Colonic mucosa (tissue), 4 donors: Measurements from ENCODE around the gene FAM193A. TPM values are rescaled to one million over a fixed set of nuclear protein-coding genes. Genes with fewer than 3 reads are reported as not detected.

Experiments used
- DNase-seq: peaks from one replicate; pipeline ENCODE4 v3.0.0-alpha.2; 2020
- H3K27ac ChIP-seq: fragments of 200-600 bp; one replicate; pipeline ENCODE4 v1.8.0; 2021
- H3K27me3 ChIP-seq: fragments of 200-600 bp; one replicate; pipeline ENCODE4 v1.8.0; 2021
- H3K36me3 ChIP-seq: fragments of 200-600 bp; one replicate; pipeline ENCODE4 v1.8.0; 2021
- H3K4me1 ChIP-seq: fragments of 200-600 bp; one replicate; pipeline ENCODE4 v1.8.0; 2021; ENCODE audit warnings: mild to moderate bottlenecking
- H3K4me3 ChIP-seq: fragments of 200-600 bp; one replicate; pipeline ENCODE4 v1.8.0; 2021
- H3K9ac ChIP-seq, 2 donors: one replicate each; pipeline ENCODE4 v1.7.0; 2013; ENCODE audit warnings: control low read depth in 2 of 2, low read depth in 2 of 2, low read length in 2 of 2
- H3K9me3 ChIP-seq: fragments of 200-600 bp; one replicate; pipeline ENCODE4 v1.8.0; 2021
- intact Hi-C: fragments of 100-400 bp; cut with DNase I; formaldehyde crosslinking; loops from one replicate; pipeline ENCODE4 v1.14.1; 2022
- total RNA-seq, 2 donors: library from RNA; stranded (reverse); fragmentation: NEBNext Ultra II Directional in 1 of 2; extraction: Animal tissue kit (Norgen Biotek cat#: 25700) in 1 of 2; gene quantifications; one replicate each; pipeline ENCODE4 v1.2.1, GENCODE V29; 2021
- TF ChIP-seq, protein P1 (sequence below): fragments of 200-600 bp; IDR thresholded peaks from one replicate; pipeline ENCODE4 v1.8.0; 2022; ENCODE audit warnings: antibody characterized with exemption, mild to moderate bottlenecking
- donor health status: healthy.
- donor health status: DM: no; HTN: no; CAD: no.
- donor health status: DM: no; HTN: no; CAD: no.

FAM193A gene
- total RNA-seq, 2 donors from 2014 or later = 18.0 to 25.8 TPM

DNA sequence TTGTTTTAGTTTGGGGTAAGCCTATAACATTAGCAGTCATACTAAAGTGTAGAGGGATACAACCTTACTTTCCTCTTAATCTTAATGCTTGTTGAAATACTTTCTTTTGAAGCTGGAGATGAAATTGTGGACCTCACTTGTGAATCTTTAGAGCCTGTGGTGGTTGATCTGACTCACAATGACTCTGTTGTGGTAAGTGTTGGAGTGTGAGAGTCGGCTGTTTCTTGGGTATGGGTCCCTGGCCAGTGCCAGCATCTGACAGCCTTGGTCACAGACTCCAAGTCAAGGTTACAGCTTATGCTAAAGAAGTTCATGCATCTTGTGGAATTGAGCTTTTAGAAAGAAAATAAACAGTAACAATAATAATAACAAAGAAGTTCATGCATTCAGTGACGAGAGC, 35.9 kb upstream of the FAM193A start:
- Histone ChIP-seq H3K4me3 (no peak overlapping the region), H3K27ac (no peak overlapping the region), H3K27me3 (no peaks in the 10 kb centered on the region), H3K36me3 (peaks cover 31% of the 10 kb centered on the region), H3K4me1 (no peaks in the 10 kb centered on the region), H3K9ac (no peak overlapping the region), H3K9me3 (no peaks in the 10 kb centered on the region)
- no peak for DNase-seq
- TF ChIP-seq, protein P1, sequence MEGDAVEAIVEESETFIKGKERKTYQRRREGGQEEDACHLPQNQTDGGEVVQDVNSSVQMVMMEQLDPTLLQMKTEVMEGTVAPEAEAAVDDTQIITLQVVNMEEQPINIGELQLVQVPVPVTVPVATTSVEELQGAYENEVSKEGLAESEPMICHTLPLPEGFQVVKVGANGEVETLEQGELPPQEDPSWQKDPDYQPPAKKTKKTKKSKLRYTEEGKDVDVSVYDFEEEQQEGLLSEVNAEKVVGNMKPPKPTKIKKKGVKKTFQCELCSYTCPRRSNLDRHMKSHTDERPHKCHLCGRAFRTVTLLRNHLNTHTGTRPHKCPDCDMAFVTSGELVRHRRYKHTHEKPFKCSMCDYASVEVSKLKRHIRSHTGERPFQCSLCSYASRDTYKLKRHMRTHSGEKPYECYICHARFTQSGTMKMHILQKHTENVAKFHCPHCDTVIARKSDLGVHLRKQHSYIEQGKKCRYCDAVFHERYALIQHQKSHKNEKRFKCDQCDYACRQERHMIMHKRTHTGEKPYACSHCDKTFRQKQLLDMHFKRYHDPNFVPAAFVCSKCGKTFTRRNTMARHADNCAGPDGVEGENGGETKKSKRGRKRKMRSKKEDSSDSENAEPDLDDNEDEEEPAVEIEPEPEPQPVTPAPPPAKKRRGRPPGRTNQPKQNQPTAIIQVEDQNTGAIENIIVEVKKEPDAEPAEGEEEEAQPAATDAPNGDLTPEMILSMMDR = no peak
- intact Hi-C loops = no loop called here

DNA sequence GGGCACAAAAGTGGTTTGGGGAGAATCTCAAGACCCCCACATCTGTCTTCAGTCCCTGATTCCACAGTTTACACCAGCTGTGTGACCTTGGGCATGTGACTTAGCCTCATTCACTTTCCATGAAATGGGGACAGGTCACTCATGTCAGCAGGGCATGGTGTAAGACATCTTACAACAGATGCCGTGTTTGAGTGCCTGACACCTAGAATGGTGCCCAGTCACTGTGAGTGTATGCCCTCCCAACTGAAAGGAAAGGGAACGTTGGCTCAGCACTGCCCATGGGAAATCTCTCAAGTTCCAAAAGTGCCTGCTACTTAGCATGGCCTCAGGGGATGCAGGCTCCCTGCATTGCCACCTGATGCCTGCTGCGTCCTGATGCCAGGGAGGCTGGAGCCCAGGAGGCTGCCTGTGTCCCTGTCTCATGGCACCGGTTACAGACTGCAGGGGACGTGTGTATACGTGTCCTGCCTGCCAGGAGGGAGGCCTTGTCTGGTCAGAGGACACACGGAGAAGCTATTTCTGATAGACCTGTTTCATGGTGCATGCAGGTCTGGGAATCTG, 35.3 kb upstream of the FAM193A start:
- Histone ChIP-seq H3K9ac (no peak overlapping the region), H3K36me3 (peaks cover 31% of the 10 kb centered on the region), H3K4me1 (no peaks in the 10 kb centered on the region), H3K4me3 (no peak overlapping the region), H3K27me3 (no peaks in the 10 kb centered on the region), H3K27ac (no peak overlapping the region), H3K9me3 (no peaks in the 10 kb centered on the region)
- no peak for DNase-seq
- TF ChIP-seq, protein P1 = no peak
- intact Hi-C loops = no loop called here

DNA sequence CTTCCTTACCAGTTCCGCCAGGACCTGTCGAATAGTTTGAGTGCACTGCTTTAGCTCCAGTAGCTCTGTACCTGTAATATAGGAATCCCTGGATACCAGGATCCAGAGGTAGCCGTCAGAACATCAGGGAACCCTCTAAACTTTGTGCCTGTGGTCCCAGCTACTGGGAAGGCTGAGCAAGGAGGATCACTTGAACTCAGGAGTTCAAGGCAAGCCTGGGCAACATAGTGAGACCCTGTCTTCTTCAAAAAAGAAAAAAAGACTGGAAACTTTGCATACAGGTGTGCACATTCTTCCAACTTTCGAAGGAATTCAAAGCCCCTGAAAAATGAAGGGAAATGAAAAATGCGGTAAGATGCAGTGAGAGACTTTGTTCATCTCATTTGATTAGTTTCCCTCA, 32.6 kb upstream of the FAM193A start:
- Histone ChIP-seq H3K9me3 (no peaks in the 10 kb centered on the region), H3K4me3 (no peak overlapping the region), H3K36me3 (peaks cover 18% of the 10 kb centered on the region), H3K4me1 (no peaks in the 10 kb centered on the region), H3K27ac (no peak overlapping the region), H3K27me3 (no peaks in the 10 kb centered on the region), H3K9ac (no peak overlapping the region)
- no peak for DNase-seq
- intact Hi-C loops = no loop called here
- TF ChIP-seq, protein P1 = no peak

DNA sequence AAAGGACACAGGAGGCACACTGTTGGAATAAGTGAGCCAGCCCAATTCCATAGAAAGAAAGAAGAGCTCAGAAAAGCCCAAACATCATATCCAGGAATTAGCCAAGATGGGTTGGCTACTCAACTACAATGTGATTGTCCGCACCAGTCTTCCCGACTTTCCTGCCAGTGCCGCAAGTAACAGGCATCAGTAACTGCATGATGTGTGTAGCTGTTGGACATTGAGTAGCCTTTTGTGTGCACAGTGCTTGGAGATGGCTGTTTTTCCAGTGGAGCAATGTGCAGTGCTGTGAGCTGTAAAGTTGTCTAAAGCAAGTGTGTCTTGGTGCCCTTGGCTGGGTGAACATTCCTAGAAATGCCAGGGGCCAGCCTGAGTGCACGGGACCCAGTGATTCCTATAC, 29.2 kb upstream of the FAM193A start:
- TF ChIP-seq, protein P1 = no peak
- DNase-seq = no peak
- Histone ChIP-seq H3K9me3 (no peaks in the 10 kb centered on the region), H3K4me1 (no peaks in the 10 kb centered on the region), H3K9ac (no peak overlapping the region), H3K27me3 (no peaks in the 10 kb centered on the region), H3K4me3 (no peak overlapping the region), H3K27ac (no peak overlapping the region), H3K36me3 (peaks cover 11% of the 10 kb centered on the region)
- intact Hi-C loops = no loop called here

DNA sequence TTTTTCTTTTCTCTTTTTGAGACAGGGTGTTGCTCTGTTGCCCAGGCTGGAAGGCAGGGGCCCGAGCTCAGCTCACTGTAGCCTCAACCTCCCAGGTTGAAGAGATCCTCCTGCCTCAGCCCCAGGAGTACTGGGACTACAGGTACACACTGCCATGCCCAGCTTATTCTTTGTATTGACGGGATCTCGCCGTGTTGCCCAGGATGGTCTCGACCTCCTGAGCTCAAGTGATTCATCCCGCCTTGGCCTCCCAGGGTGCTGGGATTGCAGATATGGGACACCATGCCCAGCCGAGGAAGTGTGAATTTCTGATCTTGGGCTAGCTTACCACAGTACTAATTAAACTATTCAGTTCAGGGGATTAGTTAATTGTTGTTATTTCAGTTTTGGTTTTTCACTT, 28.6 kb upstream of the FAM193A start:
- H3K9ac ChIP-seq = no peak overlapping the region
- H3K4me3 ChIP-seq = no peak overlapping the region
- H3K9me3 ChIP-seq = no peaks in the 10 kb centered on the region
- peaks cover 17% of the 10 kb centered on the region for H3K36me3 ChIP-seq
- no peak overlapping the region for H3K27ac ChIP-seq
- intact Hi-C loops = no loop called here
- H3K27me3 ChIP-seq = no peaks in the 10 kb centered on the region
- no peaks in the 10 kb centered on the region for H3K4me1 ChIP-seq
- TF ChIP-seq, protein P1 = no peak
- DNase-seq = no peak
